Mesenchymal stem cell (in vitro differentiated cells and primary cell): ENCODE results near the gene CACUL1.

ENCODE experiments used
- DNase-seq: peaks from one replicate; pipeline ENCODE4 v3.0.0-alpha.2; 2013
- H2AFZ ChIP-seq: one replicate; pipeline ENCODE4 v1.6.1; 2013; ENCODE audit warnings: low read depth, mild to moderate bottlenecking, control low read depth, inconsistent platforms, low read length, moderate library complexity
- H2AK5ac ChIP-seq: 2 replicates; pipeline ENCODE4 v1.6.1; 2013; ENCODE audit warnings: low read length, moderate library complexity, mild to moderate bottlenecking, inconsistent platforms; ENCODE audit not compliant: severe bottlenecking
- H2BK120ac ChIP-seq: one replicate; pipeline ENCODE4 v1.6.1; 2013; ENCODE audit warnings: low read depth, mild to moderate bottlenecking, inconsistent platforms, low read length, moderate library complexity
- H2BK12ac ChIP-seq, 2 experiments: one replicate each; pipeline ENCODE4 v1.6.1; 2013; ENCODE audit warnings: inconsistent platforms in 2 of 2, low read length in 2 of 2, mild to moderate bottlenecking in 2 of 2, moderate library complexity in 2 of 2, control low read depth in 1 of 2
- H2BK15ac ChIP-seq: one replicate; pipeline ENCODE4 v1.6.1; 2013; ENCODE audit warnings: mild to moderate bottlenecking, low read depth, inconsistent platforms; ENCODE audit not compliant: poor library complexity, severe bottlenecking
- H2BK5ac ChIP-seq: 2 replicates; pipeline ENCODE4 v1.6.1; 2013; ENCODE audit warnings: low read depth, mild to moderate bottlenecking, low read length, control low read depth, inconsistent platforms; ENCODE audit not compliant: poor library complexity, severe bottlenecking
- H3K14ac ChIP-seq, 2 experiments: one replicate each; pipeline ENCODE4 v1.6.1; 2013; ENCODE audit warnings: inconsistent platforms in 2 of 2, low read length in 2 of 2, control low read depth in 1 of 2, mild to moderate bottlenecking in 1 of 2, moderate library complexity in 1 of 2
- H3K18ac ChIP-seq, 2 experiments: one replicate each; pipeline ENCODE4 v1.6.1; 2013; ENCODE audit warnings: inconsistent platforms in 2 of 2, low read length in 2 of 2, control low read depth in 1 of 2, low read depth in 1 of 2, mild to moderate bottlenecking in 1 of 2
- H3K23ac ChIP-seq, 2 experiments: one replicate each; pipeline ENCODE4 v1.6.1; 2013; ENCODE audit warnings: inconsistent platforms in 2 of 2, low read length in 2 of 2, mild to moderate bottlenecking in 2 of 2, moderate library complexity in 2 of 2, control low read depth in 1 of 2
- H3K27ac ChIP-seq: 2 replicates; pipeline ENCODE4 v1.5.1; 2013; ENCODE audit warnings: mild to moderate bottlenecking, moderate library complexity, low read length, control low read depth, inconsistent platforms; ENCODE audit not compliant: poor library complexity, severe bottlenecking
- H3K27me3 ChIP-seq, 2 experiments: 2 replicates each; pipeline versions ENCODE4 v1.6.1 to v1.7.0; 2013; ENCODE audit warnings: low read length in 2 of 2, mild to moderate bottlenecking in 2 of 2, moderate library complexity in 2 of 2, control low read depth in 1 of 2, inconsistent platforms in 1 of 2; ENCODE audit not compliant: control insufficient read depth in 1 of 2, insufficient read depth in 1 of 2
- H3K36me3 ChIP-seq, 2 experiments: 2 replicates each; pipeline versions ENCODE4 v1.6.1 to v1.7.0; 2013; ENCODE audit warnings: low read length in 2 of 2, control low read depth in 1 of 2, inconsistent platforms in 1 of 2, low read depth in 1 of 2, mild to moderate bottlenecking in 1 of 2; ENCODE audit not compliant: insufficient read depth in 2 of 2, control insufficient read depth in 1 of 2
- H3K4ac ChIP-seq, 2 experiments: one replicate each; pipeline ENCODE4 v1.6.1; 2013; ENCODE audit warnings: inconsistent platforms in 2 of 2, low read length in 2 of 2, mild to moderate bottlenecking in 2 of 2, moderate library complexity in 2 of 2, control low read depth in 1 of 2, low read depth in 1 of 2
- H3K4me1 ChIP-seq: 2 replicates; pipeline ENCODE4 v1.6.1; 2013; ENCODE audit warnings: low read depth, low read length, control low read depth; ENCODE audit not compliant: control insufficient read depth, insufficient read depth
- H3K4me2 ChIP-seq: 2 replicates; pipeline ENCODE4 v1.6.1; 2013; ENCODE audit warnings: low read length, mild to moderate bottlenecking, inconsistent platforms; ENCODE audit not compliant: poor library complexity, severe bottlenecking
- H3K4me3 ChIP-seq, 2 experiments: 2 replicates each; pipeline versions ENCODE4 v1.5.1 to v1.7.0; 2013; ENCODE audit warnings: low read length in 2 of 2, mild to moderate bottlenecking in 2 of 2, control low read depth in 1 of 2, low read depth in 1 of 2; ENCODE audit not compliant: insufficient read depth in 1 of 2
- H3K79me1 ChIP-seq: replicated peaks from 2 replicates; pipeline ENCODE4 v1.6.1; 2013; ENCODE audit warnings: mild to moderate bottlenecking, control low read depth, low read length, inconsistent platforms; ENCODE audit not compliant: poor library complexity, severe bottlenecking
- H3K9ac ChIP-seq: 2 replicates; pipeline ENCODE4 v1.7.0; 2013; ENCODE audit warnings: mild to moderate bottlenecking, low read length, moderate library complexity
- H3K9me3 ChIP-seq: 2 replicates; pipeline ENCODE4 v1.7.0; 2013; ENCODE audit warnings: mild to moderate bottlenecking, low read length; ENCODE audit not compliant: control insufficient read depth
- H4K8ac ChIP-seq: one replicate; pipeline ENCODE4 v1.6.1; 2013; ENCODE audit warnings: inconsistent platforms, mild to moderate bottlenecking, low read length, moderate library complexity
- H4K91ac ChIP-seq: one replicate; pipeline ENCODE4 v1.6.1; 2013; ENCODE audit warnings: mild to moderate bottlenecking, low read length, inconsistent platforms
- WGBS: methylation state at CpG from one replicate; pipeline ENCODE4 v1.1.7; 2013; ENCODE audit warnings: mixed read lengths; 5-methylcytosine and 5-hydroxymethylcytosine counted together

The CACUL1 gene

DNA sequence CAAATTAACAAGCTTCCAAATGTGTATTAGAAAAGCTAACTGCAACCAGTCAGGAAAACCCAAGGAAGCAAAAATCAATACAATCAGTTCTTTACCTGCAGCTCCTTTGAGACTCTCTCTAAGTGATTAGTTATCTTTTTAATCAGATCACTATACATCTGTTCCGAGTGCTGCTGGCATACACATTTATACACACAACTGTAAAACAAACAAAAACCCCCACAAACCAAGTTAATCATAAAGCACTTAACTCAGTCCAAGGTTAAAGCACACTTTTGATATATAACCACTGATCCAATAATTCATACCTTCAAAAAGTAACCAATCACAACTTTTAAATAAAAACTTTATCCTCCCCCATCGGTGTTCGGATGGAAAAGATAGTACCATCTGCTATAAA is 25.6 kb downstream of the CACUL1 start:
- no peak overlapping the region for H2AFZ ChIP-seq
- H3K27ac ChIP-seq = no peak overlapping the region
- H2AK5ac ChIP-seq = no peak overlapping the region
- H4K91ac ChIP-seq = no peak overlapping the region
- H4K8ac ChIP-seq = no peak overlapping the region
- H3K4me3 ChIP-seq = no peak overlapping the region
- DNase-seq = no peak
- no peaks in the 10 kb centered on the region for H3K4me1 ChIP-seq
- no peak overlapping the region for H3K4me2 ChIP-seq
- H3K27me3 ChIP-seq = no peaks in the 10 kb centered on the region
- H2BK15ac ChIP-seq = no peak overlapping the region
- H3K36me3 ChIP-seq = peaks cover 0 to 6% of the 10 kb centered on the region in 2 experiments
- WGBS = 82% methylated on average over 1 of the region's 3 CpGs
- peaks cover 23% of the 10 kb centered on the region for H3K79me1 ChIP-seq
- H3K18ac ChIP-seq = no peak overlapping the region
- no peak overlapping the region for H2BK120ac ChIP-seq
- H3K9me3 ChIP-seq = no peaks in the 10 kb centered on the region
- no peak overlapping the region for H2BK5ac ChIP-seq
- H3K23ac ChIP-seq = no peak overlapping the region
- no peak overlapping the region for H3K4ac ChIP-seq
- no peak overlapping the region for H3K9ac ChIP-seq
- no peak overlapping the region for H3K14ac ChIP-seq
- no peak overlapping the region for H2BK12ac ChIP-seq

DNA sequence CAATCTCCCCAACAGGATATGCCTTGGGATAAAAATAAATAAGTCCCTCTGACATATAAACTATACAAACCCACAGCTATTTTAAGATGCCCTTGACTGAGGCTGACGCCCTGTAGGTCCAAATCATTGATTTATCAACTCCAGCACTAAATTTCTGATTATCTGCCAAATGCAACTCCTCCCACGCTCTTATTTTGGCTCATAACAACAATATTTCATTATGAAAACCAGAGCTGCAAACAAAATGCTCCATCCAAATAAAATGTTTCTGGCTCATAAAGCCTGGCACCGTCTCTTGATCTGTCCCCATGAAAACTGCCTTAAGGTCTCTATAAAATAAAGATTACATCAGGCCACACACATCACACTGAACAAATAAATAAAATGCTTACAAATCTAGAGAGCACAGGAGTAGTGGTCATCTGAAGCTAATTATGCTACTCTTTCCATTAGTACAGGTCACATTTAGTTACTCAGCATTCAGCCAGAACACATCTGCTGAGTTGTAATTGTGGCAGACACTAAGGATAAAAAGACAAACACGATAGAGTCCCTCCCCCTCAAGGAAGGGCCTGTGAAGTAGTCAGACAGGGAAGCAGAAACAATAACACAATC is 28.8 kb downstream of the CACUL1 start:
- H2BK5ac ChIP-seq = no peak overlapping the region
- H4K8ac ChIP-seq = no peak overlapping the region
- no peak overlapping the region for H2BK12ac ChIP-seq
- H3K14ac ChIP-seq = no peak overlapping the region
- H2AK5ac ChIP-seq = no peak overlapping the region
- H3K9ac ChIP-seq = peak overlapping the region; percentile 63
- H2BK120ac ChIP-seq = no peak overlapping the region
- no peak overlapping the region for H3K27ac ChIP-seq
- no peak overlapping the region for H2AFZ ChIP-seq
- H2BK15ac ChIP-seq = no peak overlapping the region
- peak; percentile 55 for DNase-seq
- peak overlapping the region in 1 of 2 experiments; percentile 19 for H3K4me3 ChIP-seq
- H3K27me3 ChIP-seq = no peaks in the 10 kb centered on the region
- no peak overlapping the region for H3K18ac ChIP-seq
- no peak overlapping the region for H3K4me2 ChIP-seq
- peaks cover 0 to 6% of the 10 kb centered on the region in 2 experiments for H3K36me3 ChIP-seq
- no peaks in the 10 kb centered on the region for H3K4me1 ChIP-seq
- H3K79me1 ChIP-seq = peaks cover 16% of the 10 kb centered on the region
- WGBS = 65% methylated on average over 4 of the region's 4 CpGs
- H3K9me3 ChIP-seq = no peaks in the 10 kb centered on the region
- no peak overlapping the region for H4K91ac ChIP-seq
- H3K23ac ChIP-seq = no peak overlapping the region
- H3K4ac ChIP-seq = no peak overlapping the region

DNA sequence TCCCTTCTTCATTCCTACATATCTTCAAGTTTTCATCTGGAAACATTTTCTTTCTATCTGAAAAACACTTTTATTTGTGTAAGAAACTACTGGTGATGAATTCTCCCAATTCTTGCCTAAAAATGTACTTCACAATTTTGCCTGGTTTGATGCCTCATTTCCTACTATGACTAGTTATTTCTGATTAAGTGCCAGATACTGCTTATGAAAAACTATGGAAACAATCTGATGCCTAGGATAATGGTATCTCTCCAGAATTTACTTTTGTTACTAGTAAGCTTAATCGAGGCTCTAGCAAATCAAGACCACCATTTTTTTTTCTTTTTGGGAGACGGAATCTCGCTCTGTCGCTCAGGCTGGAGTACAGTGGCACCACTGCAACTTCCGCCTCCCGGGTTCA is 31.3 kb downstream of the CACUL1 start:
- DNase-seq = no peak
- no peak overlapping the region for H2BK12ac ChIP-seq
- peak overlapping the region; percentile 79 for H3K9ac ChIP-seq
- no peak overlapping the region for H3K4ac ChIP-seq
- no peaks in the 10 kb centered on the region for H3K27me3 ChIP-seq
- H3K36me3 ChIP-seq = peaks cover 0 to 6% of the 10 kb centered on the region in 2 experiments
- no peak overlapping the region for H3K23ac ChIP-seq
- no peak overlapping the region for H2AK5ac ChIP-seq
- no peak overlapping the region for H4K8ac ChIP-seq
- H2BK5ac ChIP-seq = no peak overlapping the region
- no peak overlapping the region for H2BK120ac ChIP-seq
- 97% methylated on average over 6 of the region's 6 CpGs for WGBS
- H3K14ac ChIP-seq = no peak overlapping the region
- no peak overlapping the region for H3K27ac ChIP-seq
- H4K91ac ChIP-seq = no peak overlapping the region
- H3K4me2 ChIP-seq = no peak overlapping the region
- H2BK15ac ChIP-seq = no peak overlapping the region
- no peak overlapping the region for H3K18ac ChIP-seq
- H3K4me1 ChIP-seq = no peaks in the 10 kb centered on the region
- peaks cover 17% of the 10 kb centered on the region for H3K79me1 ChIP-seq
- H3K4me3 ChIP-seq = no peak overlapping the region
- H2AFZ ChIP-seq = no peak overlapping the region
- no peaks in the 10 kb centered on the region for H3K9me3 ChIP-seq

DNA sequence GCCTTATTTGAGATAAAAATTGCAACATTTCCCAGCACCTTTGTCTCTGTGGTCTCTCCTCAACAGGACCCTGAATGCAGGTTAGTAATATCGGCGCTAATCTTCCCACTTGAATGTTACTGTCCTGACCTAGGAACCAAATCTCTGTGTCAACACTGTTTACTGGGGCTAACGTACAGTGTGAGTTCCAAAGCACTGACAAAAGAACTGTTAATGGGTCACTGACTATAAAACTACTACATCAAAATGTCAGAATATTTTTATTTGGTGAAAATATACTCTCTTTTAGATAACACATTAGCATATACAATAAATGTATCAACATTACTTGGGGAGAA is 33.3 kb downstream of the CACUL1 start:
- Histone ChIP-seq H3K79me1 (peaks cover 25% of the 10 kb centered on the region), H3K36me3 (peaks cover 7 to 10% of the 10 kb centered on the region in 2 experiments), H3K27ac (no peak overlapping the region), H2BK120ac (no peak overlapping the region), H2BK5ac (no peak overlapping the region), H3K14ac (no peak overlapping the region), H3K9ac (peak overlapping the region; percentile 5), H2AFZ (no peak overlapping the region), H3K4ac (no peak overlapping the region), H3K4me3 (no peak overlapping the region), H2BK12ac (no peak overlapping the region), H3K9me3 (no peaks in the 10 kb centered on the region), H3K4me2 (no peak overlapping the region), H2AK5ac (no peak overlapping the region), H2BK15ac (no peak overlapping the region), H3K23ac (no peak overlapping the region), H3K4me1 (no peaks in the 10 kb centered on the region), H4K8ac (no peak overlapping the region), H4K91ac (no peak overlapping the region), H3K18ac (no peak overlapping the region), H3K27me3 (no peaks in the 10 kb centered on the region)
- WGBS = 98% methylated on average over 2 of the region's 3 CpGs
- DNase-seq = no peak
